Upper lobe of left lung (tissue), 4 donors: ENCODE measurements around the gene SPATA6L.

Source experiments
- CTCF ChIP-seq, 6 experiments: fragments of 450-650 bp in 4 of 6; fragments of 200-600 bp in 2 of 6; sonication (generic) in 2 of 6; IDR thresholded peaks; one replicate each; pipeline ENCODE4 v1.5.1; 2016 to 2019; ENCODE audit warnings: antibody characterized with exemption in 6 of 6
- POLR2A ChIP-seq, 4 donors: fragments of 450-650 bp; IDR thresholded peaks; one replicate each; pipeline ENCODE4 v1.5.1; 2016 to 2017; ENCODE audit warnings: antibody characterized with exemption in 4 of 4, mild to moderate bottlenecking in 2 of 4

DNA sequence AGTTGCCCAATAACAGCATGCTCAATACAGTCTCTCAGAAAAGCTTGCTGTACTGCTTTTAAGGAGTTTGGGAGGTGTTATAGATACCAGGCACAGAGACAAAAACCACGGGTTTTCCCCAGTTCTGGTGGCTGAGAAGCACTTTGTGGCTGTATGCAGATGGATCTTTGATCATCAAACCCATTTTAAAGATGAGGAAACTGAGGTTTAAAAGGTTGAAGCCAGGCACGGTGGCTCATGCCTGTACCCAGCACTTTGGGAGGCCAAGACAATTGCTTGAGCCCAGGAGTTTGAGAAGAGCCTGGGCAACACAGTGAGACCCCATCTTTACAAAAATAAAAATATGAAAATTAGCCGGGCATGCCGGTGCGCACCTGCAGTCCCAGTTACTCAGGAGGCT, 50.5 kb downstream of the SPATA6L start:
- TF ChIP-seq CTCF (IDR thresholded peaks at IDR 0.05) (no peak), POLR2A (IDR thresholded peaks at IDR 0.05) (no peak)
